HL-60 (cell line): Measurements from ENCODE around the gene IMP4.

Experiments
- CTCF ChIP-seq: IDR thresholded peaks from one replicate; pipeline ENCODE4 v1.5.1; 2011; ENCODE audit warnings: low read length, control low read depth, inconsistent platforms; ENCODE audit not compliant: insufficient read depth
- GABPA ChIP-seq: IDR thresholded peaks from 2 replicates; pipeline ENCODE4 v1.6.1; 2012; ENCODE audit warnings: low read depth
- POLR2AphosphoS5 ChIP-seq: IDR thresholded peaks from 2 replicates; pipeline ENCODE4 v1.6.1; 2012; ENCODE audit warnings: low read depth
- SPI1 ChIP-seq: IDR thresholded peaks from 2 replicates; pipeline ENCODE4 v1.6.1; 2012; ENCODE audit warnings: low read depth, mild to moderate bottlenecking, borderline replicate concordance
- TF ChIP-seq, protein P1 (sequence below): IDR thresholded peaks from 2 replicates; pipeline ENCODE4 v1.6.1; 2012; ENCODE audit warnings: low read depth; ENCODE audit not compliant: insufficient replicate concordance

DNA sequence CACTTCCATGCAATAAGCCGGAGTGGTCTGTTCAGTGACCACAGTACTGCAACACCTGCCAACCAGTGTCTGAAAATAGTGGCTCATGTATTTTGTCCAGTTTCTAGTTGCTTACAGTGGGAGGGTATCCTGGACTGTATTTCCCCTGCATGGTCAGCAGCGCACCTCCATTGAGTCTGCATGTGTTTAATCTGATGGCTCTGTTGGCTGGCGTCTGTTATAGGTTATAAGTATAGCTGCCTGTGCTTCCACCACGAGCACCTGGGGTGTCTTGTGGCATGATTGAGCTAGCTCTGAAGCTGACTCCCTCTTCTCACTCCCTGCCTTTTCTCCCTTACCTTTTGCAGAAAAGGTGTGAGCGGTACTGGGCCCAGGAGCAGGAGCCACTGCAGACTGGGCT lies 26.1 kb downstream of the IMP4 start:
- TF ChIP-seq POLR2AphosphoS5 (no peak), CTCF (no peak), GABPA (no peak), SPI1 (no peak)
- TF ChIP-seq, protein P1, sequence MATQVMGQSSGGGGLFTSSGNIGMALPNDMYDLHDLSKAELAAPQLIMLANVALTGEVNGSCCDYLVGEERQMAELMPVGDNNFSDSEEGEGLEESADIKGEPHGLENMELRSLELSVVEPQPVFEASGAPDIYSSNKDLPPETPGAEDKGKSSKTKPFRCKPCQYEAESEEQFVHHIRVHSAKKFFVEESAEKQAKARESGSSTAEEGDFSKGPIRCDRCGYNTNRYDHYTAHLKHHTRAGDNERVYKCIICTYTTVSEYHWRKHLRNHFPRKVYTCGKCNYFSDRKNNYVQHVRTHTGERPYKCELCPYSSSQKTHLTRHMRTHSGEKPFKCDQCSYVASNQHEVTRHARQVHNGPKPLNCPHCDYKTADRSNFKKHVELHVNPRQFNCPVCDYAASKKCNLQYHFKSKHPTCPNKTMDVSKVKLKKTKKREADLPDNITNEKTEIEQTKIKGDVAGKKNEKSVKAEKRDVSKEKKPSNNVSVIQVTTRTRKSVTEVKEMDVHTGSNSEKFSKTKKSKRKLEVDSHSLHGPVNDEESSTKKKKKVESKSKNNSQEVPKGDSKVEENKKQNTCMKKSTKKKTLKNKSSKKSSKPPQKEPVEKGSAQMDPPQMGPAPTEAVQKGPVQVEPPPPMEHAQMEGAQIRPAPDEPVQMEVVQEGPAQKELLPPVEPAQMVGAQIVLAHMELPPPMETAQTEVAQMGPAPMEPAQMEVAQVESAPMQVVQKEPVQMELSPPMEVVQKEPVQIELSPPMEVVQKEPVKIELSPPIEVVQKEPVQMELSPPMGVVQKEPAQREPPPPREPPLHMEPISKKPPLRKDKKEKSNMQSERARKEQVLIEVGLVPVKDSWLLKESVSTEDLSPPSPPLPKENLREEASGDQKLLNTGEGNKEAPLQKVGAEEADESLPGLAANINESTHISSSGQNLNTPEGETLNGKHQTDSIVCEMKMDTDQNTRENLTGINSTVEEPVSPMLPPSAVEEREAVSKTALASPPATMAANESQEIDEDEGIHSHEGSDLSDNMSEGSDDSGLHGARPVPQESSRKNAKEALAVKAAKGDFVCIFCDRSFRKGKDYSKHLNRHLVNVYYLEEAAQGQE = no peak
